Activated CD4-positive, alpha-beta T cell treated with anti-CD3 and anti-CD28 coated beads, Interleukin-2, amount 50 U/mL, for 24 hours (primary cell): ENCODE data around the gene SPRR1A.

Source experiments
- DNase-seq, 2 donors: peaks; one replicate each; pipeline ENCODE4 v3.0.0-alpha.2; 2020; ENCODE audit warnings: low read depth in 1 of 2, low spot score in 1 of 2

The SPRR1A gene

DNA sequence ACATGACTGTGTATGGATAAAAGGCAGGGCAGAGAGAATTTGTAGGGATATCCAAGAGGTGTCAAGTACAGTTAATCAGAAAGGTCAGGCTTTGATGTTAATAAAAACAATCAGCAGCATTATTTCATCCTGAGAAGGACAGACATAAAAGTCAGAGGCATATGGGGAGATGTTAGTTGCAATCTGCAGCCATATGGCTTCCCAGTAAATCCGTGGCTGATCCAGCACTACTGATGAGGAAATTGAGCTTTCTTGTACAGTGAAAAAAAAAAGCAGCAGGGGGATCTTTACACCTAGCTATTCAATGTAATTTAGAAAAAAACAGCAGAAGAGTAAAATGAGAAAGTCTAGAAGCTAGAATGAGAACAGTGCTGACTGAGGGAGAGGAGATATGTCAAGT is 44.9 kb downstream of the SPRR1A start:
- DNase-seq, result no peak

- DNase-seq, result no peak
These were observed 47.0 kb downstream of the SPRR1A start, which contains the start of gene SPRR1B for GRCh38 chr1:153030895-153031294. SPRR1B (plus strand) TSS chr1:153031203; CDS start chr1:153032346, 1,143 bp downstream.

GRCh38 chr1:153032073-153032472 is 48.2 kb downstream of the SPRR1A start:
- no peak for DNase-seq

GRCh38 chr1:153032677-153033308 is 48.9 kb downstream of the SPRR1A start:
- no peak for DNase-seq

DNA sequence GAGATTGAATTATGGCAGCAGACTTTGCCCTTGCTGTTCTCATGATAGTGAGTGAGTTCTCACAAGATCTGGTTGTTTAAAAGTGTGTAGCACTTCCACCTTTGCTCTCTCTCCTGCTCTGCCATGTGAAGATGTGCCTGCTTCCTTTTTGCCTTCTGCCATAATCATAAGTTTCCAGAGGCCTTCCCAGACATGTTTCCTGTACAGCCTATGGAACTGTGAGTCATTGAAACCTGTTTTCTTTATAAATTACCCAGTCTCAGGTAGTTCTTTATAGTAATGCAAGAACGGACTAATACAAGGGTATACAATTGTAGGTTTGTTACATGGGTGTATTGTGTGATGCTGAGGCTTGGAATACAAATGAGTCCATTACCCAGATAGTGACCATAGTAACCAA is 51.3 kb downstream of the SPRR1A start:
- DNase-seq, result no peak
